HG02981 (cell line): ENCODE data around the gene PUS3.

Experiments
- ATAC-seq: cut with Tn5 transposase; IDR thresholded peaks from one replicate; pipeline ENCODE4 v1.9.1; 2021; ENCODE audit warnings: mild to moderate bottlenecking, moderate library complexity; ENCODE audit not compliant: unreplicated experiment

The PUS3 gene

GRCh38 chr11:125941619-125942611, 38.9 kb upstream of the PUS3 start:
- ATAC-seq: no peak

- no peak for ATAC-seq
Observed at GRCh38 chr11:125941267-125941618, 38.2 kb upstream of the PUS3 start.

GRCh38 chr11:125940145-125940544, 37.1 kb upstream of the PUS3 start:
- ATAC-seq: no peak

- ATAC-seq: no peak
Observed at GRCh38 chr11:125939081-125939521, 36.1 kb upstream of the PUS3 start.

- no peak for ATAC-seq
Observed at GRCh38 chr11:125938418-125938817, 35.4 kb upstream of the PUS3 start.

GRCh38 chr11:125935618-125936199, 32.7 kb upstream of the PUS3 start:
- ATAC-seq: no peak

GRCh38 chr11:125935056-125935455, 32.0 kb upstream of the PUS3 start:
- no peak for ATAC-seq

- ATAC-seq: no peak
Observed at GRCh38 chr11:125934473-125934872, 31.5 kb upstream of the PUS3 start.

GRCh38 chr11:125933030-125933813, 30.2 kb upstream of the PUS3 start:
- no peak for ATAC-seq

GRCh38 chr11:125932301-125932700, 29.3 kb upstream of the PUS3 start:
- ATAC-seq: no peak

- no peak for ATAC-seq
Observed at GRCh38 chr11:125931668-125932067, 28.7 kb upstream of the PUS3 start.

- no peak for ATAC-seq
Observed at GRCh38 chr11:125931116-125931515, 28.1 kb upstream of the PUS3 start.

- ATAC-seq: no peak
Observed at GRCh38 chr11:125930076-125930450, 27.1 kb upstream of the PUS3 start.

GRCh38 chr11:125929445-125930075, 26.6 kb upstream of the PUS3 start:
- no peak for ATAC-seq

GRCh38 chr11:125926682-125927081, 23.7 kb upstream of the PUS3 start:
- ATAC-seq: no peak

GRCh38 chr11:125925804-125926203, 22.8 kb upstream of the PUS3 start:
- ATAC-seq: no peak

- ATAC-seq: no peak
Observed at GRCh38 chr11:125925247-125925740, 22.3 kb upstream of the PUS3 start.

- ATAC-seq: no peak
Observed at GRCh38 chr11:125924384-125925007, 21.5 kb upstream of the PUS3 start.

GRCh38 chr11:125923633-125924032, 20.6 kb upstream of the PUS3 start:
- no peak for ATAC-seq

- ATAC-seq: peak; percentile 59
Observed at GRCh38 chr11:125923012-125923579, 20.1 kb upstream of the PUS3 start.
